Kidney tubule cell (primary cell): ENCODE results near the gene TRIAP1.
A peak's percentile ranks its signal among the peaks of the same experiment; 100 is the strongest.
"Not testable (repeated sequence)": the region's sequence is repeated elsewhere in the genome, so short reads cannot be mapped to it uniquely, and the experiment has no call there.

Experiments
- DNase-seq: peaks from one replicate; pipeline ENCODE4 v3.0.0-alpha.2; 2018; ENCODE audit warnings: low spot score

Gene TRIAP1

DNA sequence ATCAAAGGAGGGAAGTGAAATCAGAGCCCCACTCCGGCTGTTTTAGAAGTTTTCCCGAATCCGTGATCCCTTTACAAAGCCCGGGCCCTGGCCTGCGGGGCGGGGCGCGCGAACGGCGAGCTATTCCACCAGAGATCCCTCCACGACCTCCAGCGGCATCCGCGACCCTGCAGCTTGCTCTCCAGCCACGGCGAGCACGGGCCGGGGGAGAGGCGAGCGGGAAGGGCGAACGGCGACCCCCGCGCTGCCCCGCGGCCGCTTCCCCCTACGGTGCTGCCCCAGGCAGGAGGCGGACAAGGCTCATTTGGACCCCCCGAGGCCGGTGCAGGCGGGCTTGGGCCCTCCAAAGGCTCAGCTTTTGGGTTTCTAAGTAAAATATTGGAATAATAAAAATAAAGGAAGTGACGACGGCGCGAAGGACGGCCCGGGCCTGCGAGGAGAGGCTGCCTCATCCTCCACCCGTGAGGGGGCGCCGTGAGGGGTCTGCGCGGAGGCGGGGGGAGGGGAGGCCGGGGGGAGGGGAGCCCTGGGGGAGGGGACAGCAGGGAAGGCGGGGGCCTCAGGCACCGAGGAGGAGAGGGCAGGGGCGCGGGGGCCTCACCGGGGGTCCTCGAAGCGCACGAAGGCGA lies 22.8 kb upstream of the TRIAP1 start:
- peak; percentile 26 for DNase-seq

DNA sequence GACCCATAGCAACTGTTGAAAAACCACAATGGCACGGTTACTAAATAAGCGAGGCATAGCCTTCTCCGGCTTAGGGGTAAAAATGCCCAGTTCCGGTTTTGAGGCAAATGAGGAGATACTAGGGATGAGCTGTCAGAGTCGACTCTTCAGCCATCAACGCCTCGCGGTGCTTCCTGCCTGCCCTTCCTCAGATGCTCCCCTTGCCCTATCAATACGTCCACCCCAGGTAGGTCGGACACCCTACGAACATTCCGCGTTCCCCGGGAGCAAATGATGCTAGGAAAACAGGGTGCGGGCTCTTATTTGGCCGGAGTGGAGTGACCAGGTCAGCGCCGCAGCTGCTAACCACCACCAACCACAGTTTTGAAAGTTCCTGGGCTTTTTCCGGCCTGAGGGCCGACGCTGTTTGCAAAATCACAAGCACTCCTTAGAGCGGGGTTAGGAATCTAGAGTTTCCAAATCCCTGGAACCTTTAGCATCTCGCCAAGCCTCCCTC lies 22.2 kb upstream of the TRIAP1 start:
- DNase-seq = peak; percentile 66

DNA sequence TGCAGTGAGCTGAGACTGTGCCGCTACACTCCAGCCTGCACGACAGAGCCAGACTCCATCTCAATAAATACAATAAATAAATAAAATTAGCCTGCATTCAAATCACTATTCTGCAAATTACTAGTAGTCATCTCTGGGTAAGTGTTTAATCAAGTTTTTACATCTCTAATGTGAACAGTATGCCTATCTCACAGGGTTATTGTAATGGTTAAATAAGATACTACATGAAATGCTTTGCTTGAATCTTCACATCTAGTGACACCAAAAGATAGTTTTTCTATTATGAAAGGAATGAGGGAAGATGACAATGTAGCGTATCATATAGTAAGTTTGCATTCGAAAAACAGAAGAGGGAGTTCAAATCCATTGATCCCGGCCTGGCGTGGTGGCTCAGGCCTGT lies 21.3 kb upstream of the TRIAP1 start:
- DNase-seq = no peak

DNA sequence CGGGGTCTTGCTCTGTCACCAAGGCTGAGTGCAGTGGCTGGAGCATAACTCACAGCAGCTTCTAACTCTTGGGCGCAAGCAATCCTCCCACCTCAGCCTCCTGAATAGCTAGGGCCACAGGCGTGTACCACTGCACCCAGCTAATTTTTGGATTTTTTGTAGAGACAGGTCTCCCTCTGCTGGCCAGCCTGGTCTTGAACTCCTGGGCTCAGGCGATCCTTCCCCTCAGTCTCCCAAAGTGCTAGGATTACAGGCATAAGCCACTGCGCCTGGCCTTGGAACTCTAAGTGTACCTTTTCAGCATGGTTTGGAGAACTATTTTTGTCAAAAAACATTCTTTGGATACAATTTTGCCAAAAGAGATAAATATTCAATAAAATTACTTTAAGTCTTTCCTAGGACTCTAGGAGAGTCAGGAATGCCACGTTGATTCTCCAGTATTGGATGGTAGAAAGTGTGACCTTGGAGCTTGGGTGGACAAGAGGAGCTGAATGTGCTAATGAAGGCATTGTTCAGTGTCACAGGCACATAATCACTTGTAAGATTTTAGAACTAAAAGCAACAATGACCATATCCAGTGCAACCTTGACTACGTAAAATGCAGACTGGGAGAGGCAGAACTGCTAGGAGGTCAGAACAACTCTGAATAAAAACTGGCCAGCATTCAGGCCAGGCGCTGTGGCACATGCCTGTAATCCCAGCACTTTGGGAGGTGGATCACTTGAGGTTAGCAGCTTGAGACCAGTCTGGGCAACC lies 20.6 kb upstream of the TRIAP1 start:
- DNase-seq = peak; percentile 51

DNA sequence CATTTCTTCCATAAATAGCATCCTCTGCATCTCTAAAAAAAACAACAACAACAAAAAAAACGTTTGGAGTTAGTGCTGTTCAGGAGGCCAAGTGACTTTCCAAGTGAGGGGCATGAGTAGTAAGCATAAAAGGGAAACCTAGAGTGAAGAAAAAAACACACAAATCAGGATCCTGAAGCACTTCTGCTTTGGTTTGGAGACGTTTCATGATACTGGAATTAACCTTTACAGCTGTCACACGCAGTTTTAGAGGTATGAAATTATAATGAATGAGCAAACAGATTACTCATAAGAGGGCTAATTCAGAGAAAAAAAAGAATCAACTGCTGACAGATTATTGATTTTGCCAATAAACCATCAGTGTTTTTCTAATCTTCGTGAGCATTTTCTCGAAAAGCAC lies 19.6 kb upstream of the TRIAP1 start:
- no peak for DNase-seq

DNA sequence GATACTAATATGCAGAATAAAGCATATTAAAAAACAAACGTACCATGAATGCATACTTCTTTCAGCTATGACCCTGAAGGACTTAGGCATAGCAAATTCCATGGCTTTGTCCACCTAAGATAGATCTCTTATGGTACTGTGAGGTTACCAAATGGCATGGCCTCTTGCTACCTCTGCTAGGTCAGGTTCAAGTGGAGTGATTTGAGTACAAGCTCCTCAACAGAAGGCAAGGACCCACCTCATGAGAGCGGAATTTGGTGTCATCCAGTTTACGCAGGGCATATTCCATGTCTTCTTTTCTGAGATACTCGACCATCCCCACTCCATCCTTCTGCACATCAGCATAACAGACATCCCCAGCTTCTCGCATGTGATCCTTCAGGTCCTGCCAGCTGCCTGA lies 17.5 kb upstream of the TRIAP1 start:
- DNase-seq = no peak

DNA sequence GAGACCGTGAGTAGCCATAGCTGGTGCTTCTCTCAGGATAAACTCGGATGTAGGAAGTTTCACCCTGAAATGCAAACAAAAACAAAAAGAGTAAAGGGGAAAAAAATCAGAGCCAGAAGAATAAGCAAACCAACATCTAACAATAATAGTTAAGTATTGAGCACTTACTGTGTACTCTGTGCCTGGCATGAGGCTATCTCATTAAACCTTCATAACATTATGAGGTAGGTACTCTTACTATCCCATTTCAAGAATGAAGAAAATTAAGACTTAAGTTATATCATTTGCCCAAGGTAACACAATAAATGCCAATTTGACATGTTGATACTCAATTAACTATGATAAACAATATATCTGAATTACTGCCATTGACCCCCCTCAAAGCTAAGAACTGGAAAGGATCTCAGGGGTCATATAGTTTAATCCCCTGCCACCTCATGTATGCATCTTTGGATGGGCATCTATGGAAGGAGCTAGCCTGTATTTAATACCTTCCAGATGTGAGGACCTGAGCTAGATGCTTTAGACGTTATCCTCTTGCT lies 16.0 kb upstream of the TRIAP1 start:
- no peak for DNase-seq

DNA sequence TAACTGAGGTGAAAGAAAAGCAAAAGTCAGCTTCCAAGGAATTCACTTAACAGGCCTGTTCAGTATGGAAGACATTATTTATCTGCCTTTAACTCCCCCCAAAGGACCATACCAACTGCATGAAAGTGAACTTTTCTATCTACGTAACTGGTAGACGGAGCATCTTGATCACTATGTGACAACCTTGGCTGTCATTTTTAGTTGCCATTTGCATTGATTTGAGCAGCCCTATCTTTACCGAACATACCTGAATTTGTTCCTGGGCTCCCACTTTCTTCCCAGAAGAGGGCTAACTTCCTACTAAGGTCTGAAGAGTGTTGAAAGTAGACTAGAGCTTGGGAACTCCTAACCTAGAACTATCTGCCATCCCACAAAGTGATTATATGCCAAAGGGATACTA lies 14.0 kb upstream of the TRIAP1 start:
- no peak for DNase-seq

DNA sequence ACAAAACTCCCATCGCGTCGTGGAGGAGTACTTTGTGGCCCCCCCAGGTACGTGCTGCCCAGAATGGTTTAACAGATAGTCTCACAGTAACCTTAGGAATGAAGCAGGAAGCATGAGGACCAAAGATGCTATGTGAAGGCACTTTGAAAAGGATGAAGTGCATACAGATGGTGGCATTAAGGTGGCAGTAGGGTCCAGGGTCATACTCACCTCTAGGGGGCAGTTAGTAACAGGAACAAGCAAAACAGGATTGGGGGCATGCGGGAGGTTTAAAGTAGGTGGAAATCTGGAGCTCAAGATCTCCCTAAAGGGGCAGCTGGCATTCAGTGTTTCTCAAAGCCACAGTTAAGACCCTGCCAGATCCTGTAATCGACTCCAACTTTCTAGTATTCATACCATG lies 10.9 kb upstream of the TRIAP1 start:
- no peak for DNase-seq

DNA sequence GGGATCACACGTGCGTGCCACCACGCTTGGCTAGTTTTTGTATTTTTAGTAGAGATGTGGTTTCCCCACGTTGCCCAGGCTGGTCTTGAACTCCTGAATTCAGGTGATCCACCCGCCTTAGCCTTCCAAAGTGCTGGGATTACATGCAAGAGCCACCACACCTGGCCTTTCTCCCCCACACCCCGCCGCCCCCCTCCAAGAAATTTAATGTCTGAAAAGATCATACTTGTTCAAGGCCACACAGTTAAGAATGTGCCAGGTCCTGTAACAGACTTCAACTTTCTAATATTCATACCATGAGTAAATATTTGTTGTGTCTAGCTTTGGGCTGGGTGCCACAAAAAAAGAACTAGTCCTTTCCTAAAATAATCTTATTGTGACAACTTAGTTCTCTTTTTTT lies 9.1 kb upstream of the TRIAP1 start:
- DNase-seq = no peak

DNA sequence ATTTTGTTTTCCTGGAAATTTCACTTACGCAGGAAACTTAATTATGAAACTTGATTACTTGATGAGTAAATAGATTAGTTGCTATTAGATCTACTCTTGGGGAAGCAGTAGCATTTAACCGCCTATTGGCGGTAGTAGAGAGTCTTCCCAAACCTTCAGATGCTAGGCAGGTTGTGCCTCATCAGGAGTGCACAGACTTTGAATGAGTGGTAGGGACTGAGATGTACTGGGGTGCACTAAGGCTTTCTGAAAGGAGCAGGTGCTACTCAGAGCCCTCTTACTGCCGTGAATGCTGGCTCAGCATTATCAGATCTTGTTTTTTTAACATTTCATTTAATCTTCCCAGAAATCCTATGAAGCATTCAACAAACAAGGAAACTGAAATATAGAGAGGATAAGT lies 7.8 kb upstream of the TRIAP1 start:
- peak; percentile 45 for DNase-seq

DNA sequence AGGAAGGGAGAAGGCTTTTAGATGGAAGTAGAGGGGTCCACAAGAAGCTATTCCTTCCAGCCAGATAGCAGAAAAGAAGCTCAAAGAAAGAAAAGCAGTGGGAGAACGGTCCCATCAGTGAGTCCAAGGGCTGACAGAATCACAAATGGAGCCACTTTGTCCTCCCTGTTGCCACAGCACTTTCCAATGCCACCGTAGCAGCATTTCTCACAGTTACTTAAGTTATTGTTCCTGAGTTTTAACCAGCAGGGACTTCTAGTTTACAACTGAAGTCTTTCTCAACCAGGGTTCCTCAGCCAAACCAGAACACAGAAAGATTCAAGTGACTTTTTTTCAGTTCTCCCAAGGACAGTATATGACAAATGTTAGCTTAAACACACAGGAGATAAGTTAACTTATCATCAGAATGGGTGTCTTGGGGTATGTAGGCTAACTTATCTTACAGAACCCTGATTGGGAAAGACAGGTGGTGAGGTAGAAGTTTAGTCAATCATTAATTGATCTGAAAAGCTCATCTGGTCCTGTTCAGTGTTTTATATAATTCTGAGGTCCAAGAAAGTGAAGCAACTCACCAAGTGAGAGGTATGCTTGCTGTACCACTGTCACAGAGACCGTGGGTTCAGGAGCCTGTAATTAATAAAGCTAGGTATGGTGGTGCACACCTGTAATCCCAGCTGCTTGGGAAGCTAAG lies 7.0 kb upstream of the TRIAP1 start:
- no peak for DNase-seq

DNA sequence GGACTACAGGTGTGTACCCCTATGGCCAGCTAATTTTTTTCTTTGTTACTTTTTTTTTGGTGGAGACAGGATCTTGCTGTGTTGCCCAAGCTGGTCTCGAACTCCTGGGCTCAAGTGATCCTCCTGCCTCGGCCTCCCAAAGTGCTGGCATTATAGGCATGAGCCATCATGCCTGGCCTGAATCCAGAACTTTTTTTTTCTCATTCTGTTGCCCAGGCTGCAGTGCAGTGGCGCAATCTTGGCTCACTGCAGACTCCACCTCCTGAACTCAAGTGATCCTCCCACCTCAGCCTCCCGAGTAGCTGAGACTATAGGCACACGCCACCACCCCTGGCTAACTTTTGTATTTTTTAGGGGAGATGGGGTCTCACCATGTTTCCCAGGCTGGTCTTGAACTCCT lies 6.3 kb upstream of the TRIAP1 start:
- not testable (repeated sequence) for DNase-seq

DNA sequence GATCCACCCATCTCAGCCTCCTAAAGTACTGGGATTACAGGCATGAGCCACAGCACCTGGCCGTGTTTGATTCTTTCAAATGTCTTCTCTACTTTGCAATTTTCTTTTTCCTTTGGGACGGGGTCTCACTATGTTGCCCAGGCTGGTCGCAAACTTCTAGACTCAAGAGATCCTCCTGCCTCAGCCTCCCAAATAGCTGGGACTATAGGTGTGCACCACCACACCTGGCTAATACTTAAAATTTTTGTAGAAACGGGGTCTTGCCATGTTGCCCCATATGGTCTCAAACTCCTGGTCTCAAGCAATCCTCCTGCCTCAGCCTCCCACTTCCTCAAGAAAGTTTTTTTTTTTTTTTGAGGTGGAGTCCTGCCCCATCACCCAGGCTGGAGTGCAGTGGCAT lies 1.8 kb upstream of the TRIAP1 start:
- no peak for DNase-seq

DNA sequence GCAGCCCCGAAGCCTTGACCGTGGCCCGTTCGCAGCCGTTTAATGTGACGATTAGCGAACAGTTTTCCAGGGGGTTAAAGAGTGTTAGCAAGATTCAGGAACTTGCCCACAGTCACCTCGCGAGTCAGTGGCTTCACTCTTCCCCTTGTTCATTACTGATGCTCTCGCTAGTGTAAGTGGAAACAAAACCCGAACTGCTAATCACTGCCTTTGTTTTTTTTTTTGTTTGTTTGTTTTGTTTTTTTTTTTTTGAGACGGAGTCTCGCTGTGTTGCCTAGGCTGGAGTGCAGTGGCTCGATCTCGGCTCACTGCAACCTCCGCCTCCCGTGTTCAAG lies 627 bp upstream of the TRIAP1 start:
- not testable (repeated sequence) for DNase-seq

DNA sequence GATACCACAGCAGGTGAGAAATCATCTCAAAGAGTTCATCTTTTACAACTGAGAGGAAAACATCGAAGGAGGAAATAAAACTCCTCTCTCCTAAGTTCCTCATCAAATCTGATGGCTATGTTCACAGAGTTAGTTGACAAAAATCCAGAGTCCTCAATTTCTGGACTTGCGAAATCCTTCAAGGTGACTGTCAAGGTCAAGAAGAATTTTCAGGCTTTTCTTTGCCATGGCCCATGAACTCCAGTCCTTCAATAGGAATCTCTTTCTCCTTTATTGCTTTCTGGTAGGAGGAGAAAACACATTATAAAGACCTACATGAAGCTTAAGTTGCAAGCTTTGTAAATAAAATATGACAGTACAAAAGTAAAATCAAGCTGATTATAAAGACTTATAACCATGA lies 1.5 kb downstream of the TRIAP1 start:
- DNase-seq = no peak

DNA sequence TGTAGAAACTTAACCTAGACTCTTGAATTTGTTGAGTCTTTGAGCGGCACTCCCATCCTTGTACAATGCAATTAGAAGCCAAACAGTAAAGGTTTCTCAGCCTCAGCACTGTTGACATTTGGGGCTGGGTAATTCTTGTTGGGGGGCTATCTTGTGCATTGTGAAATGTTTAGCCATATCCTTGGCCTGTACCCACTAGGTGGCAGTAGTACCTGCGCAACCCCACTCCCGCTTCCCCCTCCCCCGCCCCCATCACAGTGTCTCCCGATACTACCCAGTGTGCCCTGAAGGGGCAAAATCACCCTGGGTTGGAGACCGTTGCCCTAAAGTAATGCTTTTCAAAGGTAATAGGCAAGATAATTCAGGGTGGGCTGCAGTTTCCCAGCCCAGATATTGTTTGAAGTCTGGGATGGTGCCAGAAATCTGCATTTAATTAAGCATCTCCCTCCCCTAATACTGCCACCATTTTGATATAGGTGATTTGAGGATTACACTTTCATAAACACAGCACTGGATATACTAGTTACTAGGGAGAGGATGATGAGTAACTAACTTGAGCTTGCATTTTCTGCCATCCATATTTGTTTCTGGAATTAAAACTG lies 6.4 kb downstream of the TRIAP1 start:
- DNase-seq = peak; percentile 69

DNA sequence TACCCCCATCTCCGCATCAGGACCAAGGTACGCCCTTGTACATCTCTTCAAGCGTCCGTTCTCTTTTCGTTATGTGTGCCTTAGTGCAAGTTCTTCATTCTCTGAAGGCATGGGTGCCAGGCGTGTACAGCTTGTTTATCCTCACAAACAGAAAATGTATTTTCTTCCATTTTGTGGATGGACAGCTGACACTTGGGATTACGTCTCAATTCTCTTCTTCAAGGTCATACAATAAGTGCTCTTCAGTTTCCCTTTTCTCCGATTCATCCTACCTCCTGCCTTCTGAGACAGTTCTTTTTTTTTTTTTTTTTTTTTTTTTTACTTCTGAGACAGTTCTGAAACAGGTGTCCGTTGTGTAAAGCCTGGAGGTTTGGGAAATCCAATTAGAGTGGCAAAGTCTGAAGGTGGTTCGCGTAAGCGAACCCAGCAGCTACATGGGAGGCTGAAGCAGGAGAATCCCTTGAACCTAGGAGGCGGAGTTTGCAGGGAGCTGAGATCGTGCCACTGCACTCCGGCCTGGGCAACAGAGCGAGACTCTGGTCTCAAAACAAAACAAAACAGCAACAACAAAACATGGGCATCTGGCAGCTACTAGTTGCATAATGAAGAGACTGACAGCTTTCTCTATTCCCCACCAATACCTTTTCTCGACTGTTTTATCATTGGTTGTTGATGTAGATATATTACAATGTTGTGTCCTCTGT lies 7.5 kb downstream of the TRIAP1 start:
- DNase-seq = peak; percentile 25

DNA sequence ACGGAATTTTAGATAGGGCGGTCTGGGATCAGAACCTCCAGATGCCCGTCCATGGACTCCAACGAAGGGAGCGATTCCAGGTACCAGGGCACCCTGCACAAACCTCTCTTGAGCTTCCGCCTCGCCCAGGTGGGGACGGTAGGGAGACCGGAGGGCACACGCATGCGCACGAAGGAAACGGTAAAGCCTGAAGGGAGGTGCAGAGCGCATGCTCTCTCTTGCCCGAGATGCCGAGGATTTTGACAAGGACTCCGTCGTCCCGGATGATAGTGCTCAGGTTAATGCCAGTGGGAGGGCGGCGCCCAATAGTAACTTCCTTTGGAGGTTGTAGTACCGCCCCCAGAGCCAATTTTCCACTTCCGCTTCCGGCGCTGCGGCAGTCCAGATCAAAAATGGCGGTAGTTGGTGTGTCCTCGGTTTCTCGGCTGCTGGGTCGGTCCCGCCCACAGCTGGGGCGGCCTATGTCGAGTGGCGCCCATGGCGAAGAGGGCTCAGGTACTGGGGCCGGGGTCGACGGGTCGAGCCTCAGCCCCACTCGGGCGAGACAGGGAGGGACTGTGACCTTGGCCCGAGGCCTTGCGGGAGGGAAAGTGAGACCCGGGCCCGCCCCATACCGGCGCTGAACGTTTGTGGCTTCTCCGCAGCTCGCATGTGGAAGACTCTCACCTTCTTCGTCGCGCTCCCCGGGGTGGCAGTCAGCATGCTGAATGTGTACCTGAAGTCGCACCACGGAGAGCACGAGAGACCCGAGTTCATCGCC lies 8.3 kb downstream of the TRIAP1 start, which contains the start of gene COX6A1:
TSS of gene COX6A1 (plus strand) at position 379 of the 760 bp plus-strand sequence. CDS start at position 393, 14 bp downstream.
- peak; percentile 99 for DNase-seq

DNA sequence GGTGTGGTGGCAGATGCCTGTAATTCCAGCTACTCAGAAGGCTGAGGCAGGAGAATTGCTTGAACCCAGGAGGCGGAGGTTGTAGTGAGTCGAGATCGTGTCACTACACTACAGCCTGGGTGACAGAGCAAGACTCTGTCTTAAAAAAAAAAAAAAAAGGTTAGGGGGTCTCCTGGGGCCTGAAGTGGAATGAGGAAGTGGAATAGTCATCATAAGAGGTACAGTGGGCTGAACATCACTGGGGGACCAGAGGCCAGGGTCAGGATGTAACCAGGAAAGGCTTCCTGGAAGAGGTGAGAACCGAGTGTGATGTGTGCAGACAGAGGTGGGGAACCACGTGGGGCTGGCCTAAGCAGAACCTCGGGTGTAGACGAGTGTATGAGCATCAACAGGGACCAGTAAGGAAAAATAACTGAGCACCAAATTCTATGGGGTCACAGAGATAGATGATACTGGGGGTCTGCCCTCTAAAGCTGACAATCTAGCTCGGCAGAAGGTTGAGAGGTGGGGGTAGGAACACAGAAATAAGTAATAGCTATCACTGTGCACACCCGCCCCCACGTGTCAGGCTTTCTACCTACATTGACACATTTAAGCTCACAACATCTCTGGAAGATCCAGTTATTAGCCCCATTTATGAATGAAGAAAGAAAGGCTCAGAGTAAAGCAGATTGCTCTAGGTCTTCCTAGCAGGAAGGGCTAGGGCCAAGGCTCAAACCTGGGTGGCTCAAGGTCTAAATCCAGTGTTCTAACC lies 13.2 kb downstream of the TRIAP1 start:
- DNase-seq = no peak
